SK-N-SH treated with all-trans-retinoic acid at 6 μM for 48 hours (cell line): ENCODE data around the gene SCAF1.

Experiments
- ATAC-seq: fragments of 200-7000 bp; cut with Tn5 transposase; 3 replicates; pipeline ENCODE4 v1.9.1; 2020; ENCODE audit warnings: mild to moderate bottlenecking, moderate library complexity
- ARNTL ChIP-seq: fragments of 450-650 bp; formaldehyde crosslinking; IDR thresholded peaks from 2 replicates; pipeline ENCODE4 v1.5.0; 2020; ENCODE audit warnings: low read depth, mild to moderate bottlenecking, moderate library complexity, borderline replicate concordance
- CREB5 ChIP-seq: fragments of 250-450 bp; sonication (Bioruptor Pico); IDR thresholded peaks from 2 replicates; pipeline ENCODE4 v1.5.1; 2020; ENCODE audit warnings: low read depth, mild to moderate bottlenecking, moderate library complexity
- CSDC2 ChIP-seq: fragments of 250-450 bp; sonication (Bioruptor Pico); IDR thresholded peaks from 2 replicates; pipeline ENCODE4 v1.5.0; 2020; ENCODE audit warnings: mild to moderate bottlenecking, moderate library complexity
- CSRNP3 ChIP-seq: fragments of 250-450 bp; sonication (Bioruptor Pico); IDR thresholded peaks from 2 replicates; pipeline ENCODE4 v1.5.1; 2021; ENCODE audit warnings: mild to moderate bottlenecking, moderate library complexity
- ESRRG ChIP-seq: fragments of 250-450 bp; sonication (Bioruptor Pico); IDR thresholded peaks from 2 replicates; pipeline ENCODE4 v1.6.1; 2021; ENCODE audit warnings: mild to moderate bottlenecking
- OSR1 ChIP-seq: fragments of 250-450 bp; sonication (Bioruptor Pico); IDR thresholded peaks from 2 replicates; pipeline ENCODE4 v1.8.0; 2022; ENCODE audit warnings: moderate library complexity, mild to moderate bottlenecking, inconsistent platforms
- POU6F1 ChIP-seq: fragments of 250-450 bp; sonication (Bioruptor Pico); IDR thresholded peaks from 2 replicates; pipeline ENCODE4 v1.8.0; 2021; ENCODE audit warnings: low read depth, mild to moderate bottlenecking, moderate library complexity, borderline replicate concordance
- PPARA ChIP-seq: fragments of 250-450 bp; sonication (Bioruptor Pico); IDR thresholded peaks from 2 replicates; pipeline ENCODE4 v1.5.0; 2020; ENCODE audit warnings: mild to moderate bottlenecking, borderline replicate concordance
- RARB ChIP-seq: fragments of 250-450 bp; sonication (Bioruptor Pico); IDR thresholded peaks from 2 replicates; pipeline ENCODE4 v1.8.0; 2021; ENCODE audit warnings: mild to moderate bottlenecking, moderate library complexity
- TSHZ2 ChIP-seq: fragments of 250-450 bp; sonication (Bioruptor Pico); IDR thresholded peaks from 2 replicates; pipeline ENCODE4 v1.5.0; 2020; ENCODE audit warnings: mild to moderate bottlenecking, moderate library complexity
- ZFP3 ChIP-seq: fragments of 250-450 bp; sonication (Bioruptor Pico); IDR thresholded peaks from 2 replicates; pipeline ENCODE4 v1.5.0; 2020; ENCODE audit warnings: mild to moderate bottlenecking, moderate library complexity
- ZNF565 ChIP-seq: fragments of 450-650 bp; formaldehyde crosslinking; conservative IDR thresholded peaks from 2 replicates; pipeline ENCODE4 v1.5.0; 2020; ENCODE audit warnings: low read depth, mild to moderate bottlenecking, moderate library complexity
- ZNF8 ChIP-seq: fragments of 450-650 bp; formaldehyde crosslinking; IDR thresholded peaks from 2 replicates; pipeline ENCODE4 v1.5.0; 2020; ENCODE audit warnings: mild to moderate bottlenecking, moderate library complexity

Gene SCAF1

GRCh38 chr19:49594993-49595818 is 46.8 kb upstream of the SCAF1 start (continued):
- TF ChIP-seq POU6F1 (CRISPR knock-in tag), result no peak

- TF ChIP-seq PPARA (CRISPR knock-in tag) (no peak), CSRNP3 (no peak), ZNF565 (CRISPR knock-in tag) (no peak), CSDC2 (no peak), TSHZ2 (CRISPR knock-in tag) (no peak), OSR1 (CRISPR knock-in tag) (no peak), ZFP3 (CRISPR knock-in tag) (no peak)
- ATAC-seq, result no peak
Measured at GRCh38 chr19:49595819-49596404, 46.1 kb upstream of the SCAF1 start.

GRCh38 chr19:49596407-49596806 is 45.6 kb upstream of the SCAF1 start:
- no peak for ATAC-seq
- TF ChIP-seq POU6F1 (CRISPR knock-in tag) (no peak), CSRNP3 (no peak), RARB (CRISPR knock-in tag) (no peak), ARNTL (CRISPR knock-in tag) (no peak), ZNF565 (CRISPR knock-in tag) (no peak)

GRCh38 chr19:49596954-49597702 is 44.9 kb upstream of the SCAF1 start:
- ATAC-seq, result no peak
- TF ChIP-seq CSRNP3 (no peak), ZNF8 (CRISPR knock-in tag) (no peak), RARB (CRISPR knock-in tag) (no peak), ARNTL (CRISPR knock-in tag) (no peak), TSHZ2 (CRISPR knock-in tag) (no peak), PPARA (CRISPR knock-in tag) (no peak), CREB5 (no peak), POU6F1 (CRISPR knock-in tag) (no peak), ESRRG (no peak), ZFP3 (CRISPR knock-in tag) (no peak)
